Large intestine (tissue), 3 donors: Measurements from ENCODE around the gene TPM1. TPM values are rescaled to one million over a fixed set of nuclear protein-coding genes. Genes with fewer than 3 reads are reported as not detected.

Experiments
- DNase-seq, 2 donors: peaks; one replicate each; pipeline versions ENCODE4 v3.0.0 to v3.0.0-alpha.2; 2013
- H3K27ac ChIP-seq: one replicate; pipeline ENCODE4 v1.5.1; 2013; ENCODE audit warnings: low read length
- H3K27me3 ChIP-seq: 2 replicates; pipeline ENCODE4 v1.6.1; 2013; ENCODE audit warnings: low read length; ENCODE audit not compliant: control insufficient read depth, insufficient read depth
- H3K36me3 ChIP-seq: 2 replicates; pipeline ENCODE4 v1.6.1; 2013; ENCODE audit warnings: low read length; ENCODE audit not compliant: control insufficient read depth, insufficient read depth
- H3K4me1 ChIP-seq: one replicate; pipeline ENCODE4 v1.6.1; 2013; ENCODE audit warnings: low read length; ENCODE audit not compliant: control insufficient read depth, insufficient read depth
- H3K4me3 ChIP-seq: one replicate; pipeline ENCODE4 v1.5.1; 2013; ENCODE audit warnings: low read length
- H3K9me3 ChIP-seq: one replicate; pipeline ENCODE4 v1.6.1; 2013; ENCODE audit warnings: mild to moderate bottlenecking, low read depth, low read length, moderate library complexity; ENCODE audit not compliant: control insufficient read depth
- WGBS: methylation state at CpG from one replicate; pipeline ENCODE4 v1.1.5; 2013; ENCODE audit warnings: low lambda C conversion rate; ENCODE audit not compliant: insufficient coverage; 5-methylcytosine and 5-hydroxymethylcytosine counted together
- polyA plus RNA-seq: library from polyadenylated mRNA; unstranded; fragments of 120-200 nt; gene quantifications from one replicate; pipeline ENCODE4 v1.2.1, GENCODE V29; 2013

TPM1 gene
- polyA plus RNA-seq, 1 donor, result 647 TPM

- Histone ChIP-seq H3K27me3 (no peaks in the 10 kb centered on the region), H3K9me3 (peaks cover 7% of the 10 kb centered on the region), H3K4me1 (peaks cover 14% of the 10 kb centered on the region), H3K4me3 (no peak overlapping the region), H3K27ac (no peak overlapping the region), H3K36me3 (peaks cover 39% of the 10 kb centered on the region)
- WGBS, result no CpG with 5 or more reads among the region's 3 CpGs
- DNase-seq, result no peak
These were observed 29.6 kb downstream of the TPM1 start for GRCh38 chr15:63072023-63072650.

GRCh38 chr15:63072809-63073277, 30.3 kb downstream of the TPM1 start:
- Histone ChIP-seq H3K4me1 (peaks cover 14% of the 10 kb centered on the region), H3K9me3 (peaks cover 7% of the 10 kb centered on the region), H3K27ac (no peak overlapping the region), H3K36me3 (peaks cover 32% of the 10 kb centered on the region), H3K27me3 (no peaks in the 10 kb centered on the region), H3K4me3 (no peak overlapping the region)
- no CpG with 5 or more reads among the region's 9 CpGs for WGBS
- DNase-seq, result no peak

GRCh38 chr15:63073497-63074172, 31.1 kb downstream of the TPM1 start:
- Histone ChIP-seq H3K9me3 (peaks cover 7% of the 10 kb centered on the region), H3K36me3 (peaks cover 24% of the 10 kb centered on the region), H3K27me3 (no peaks in the 10 kb centered on the region), H3K4me1 (peaks cover 14% of the 10 kb centered on the region), H3K27ac (peak overlapping the region; percentile 10), H3K4me3 (no peak overlapping the region)
- peak in 1 of 2 donors; percentile 52 for DNase-seq
- 29% methylated on average over 4 of the region's 9 CpGs for WGBS

GRCh38 chr15:63075015-63075983, 32.8 kb downstream of the TPM1 start:
- H3K27ac ChIP-seq, result peak overlapping the region; percentile 14
- peaks cover 14% of the 10 kb centered on the region for H3K4me1 ChIP-seq
- peaks cover 11% of the 10 kb centered on the region for H3K36me3 ChIP-seq
- peaks cover 7% of the 10 kb centered on the region for H3K9me3 ChIP-seq
- H3K27me3 ChIP-seq, result no peaks in the 10 kb centered on the region
- DNase-seq, result peak in 1 of 2 donors; percentile 49
- H3K4me3 ChIP-seq, result no peak overlapping the region
- 40% methylated on average over 1 of the region's 17 CpGs for WGBS

- Histone ChIP-seq H3K27me3 (no peaks in the 10 kb centered on the region), H3K27ac (peak overlapping the region; percentile 14), H3K4me1 (peaks cover 14% of the 10 kb centered on the region), H3K4me3 (no peak overlapping the region), H3K9me3 (peaks cover 5% of the 10 kb centered on the region), H3K36me3 (peaks cover 5% of the 10 kb centered on the region)
- no peak for DNase-seq
- WGBS, result no CpG with 5 or more reads among the region's 12 CpGs
These were observed 33.6 kb downstream of the TPM1 start for GRCh38 chr15:63075984-63076713.

- 80% methylated on average over 1 of the region's 4 CpGs for WGBS
- Histone ChIP-seq H3K36me3 (no peaks in the 10 kb centered on the region), H3K4me3 (no peak overlapping the region), H3K27me3 (no peaks in the 10 kb centered on the region), H3K27ac (no peak overlapping the region), H3K4me1 (peaks cover 14% of the 10 kb centered on the region), H3K9me3 (no peaks in the 10 kb centered on the region)
- DNase-seq, result no peak
These were observed 34.1 kb downstream of the TPM1 start for GRCh38 chr15:63076714-63077046.

- no peak for DNase-seq
- Histone ChIP-seq H3K36me3 (no peaks in the 10 kb centered on the region), H3K9me3 (no peaks in the 10 kb centered on the region), H3K4me1 (peaks cover 21% of the 10 kb centered on the region), H3K27ac (no peak overlapping the region), H3K4me3 (no peak overlapping the region), H3K27me3 (no peaks in the 10 kb centered on the region)
- WGBS, result no CpG with 5 or more reads among the region's 6 CpGs
These were observed 35.4 kb downstream of the TPM1 start for GRCh38 chr15:63077952-63078351.

- no peaks in the 10 kb centered on the region for H3K27me3 ChIP-seq
- 93% methylated on average over 4 of the region's 13 CpGs for WGBS
- no peak for DNase-seq
These were observed 37.5 kb downstream of the TPM1 start for GRCh38 chr15:63079947-63080626.

GRCh38 chr15:63080634-63081250, 38.2 kb downstream of the TPM1 start:
- no CpG with 5 or more reads among the region's 10 CpGs for WGBS
- Histone ChIP-seq H3K9me3 (no peaks in the 10 kb centered on the region), H3K36me3 (no peaks in the 10 kb centered on the region), H3K4me1 (peaks cover 13% of the 10 kb centered on the region), H3K27me3 (no peaks in the 10 kb centered on the region), H3K27ac (no peak overlapping the region), H3K4me3 (no peak overlapping the region)
- DNase-seq, result no peak

More at GRCh38 chr15:63079947-63080626, 37.5 kb downstream of the TPM1 start:
- H3K27ac ChIP-seq, result no peak overlapping the region
- H3K36me3 ChIP-seq, result no peaks in the 10 kb centered on the region
- H3K4me1 ChIP-seq, result peaks cover 16% of the 10 kb centered on the region
- no peak overlapping the region for H3K4me3 ChIP-seq
- no peaks in the 10 kb centered on the region for H3K9me3 ChIP-seq
